GM12878 (cell line): Measurements from ENCODE around the gene RTF1. TPM values are rescaled to one million over a fixed set of nuclear protein-coding genes. Genes with fewer than 3 reads are reported as not detected.

ENCODE experiments used
- ATAC-seq: fragments of 200-7000 bp; cut with Tn5 transposase; 3 replicates; pipeline ENCODE4 v1.9.1; 2020; ENCODE audit warnings: mild to moderate bottlenecking, moderate library complexity
- BruUV-seq: library from RNA; stranded (reverse); fragments of 400-500 nt; replicated peaks from 2 replicates; lab custom pipeline; 2021; lab: Mats Ljungman, UMichigan
- CTCF ChIA-PET: fragments of 300-600 bp; sonication (Branson Sonifier 250); formaldehyde crosslinking; extraction: SDS; loops from one replicate; lab custom pipeline; 2021; ENCODE audit warnings: inconsistent platforms; lab: Yijun Ruan, JAX
- POLR2A ChIA-PET: fragments of 350-600 bp; formaldehyde crosslinking; extraction: SDS; loops from one replicate; lab custom pipeline; 2021; ENCODE audit warnings: inconsistent platforms; lab: Charles Lee
- RAD21 ChIA-PET: fragments of 300-600 bp; sonication (Branson Sonifier 250); formaldehyde crosslinking; loops from one replicate; lab custom pipeline; 2023; ENCODE audit warnings: antibody characterized with exemption; ENCODE audit not compliant: unreplicated experiment; lab: Charles Lee
- SMC1A ChIA-PET: fragments of 300-600 bp; sonication (Branson Sonifier 250); formaldehyde crosslinking; loops from one replicate; lab custom pipeline; 2023; ENCODE audit not compliant: unreplicated experiment, uncharacterized antibody; lab: Charles Lee
- DNase-seq: peaks from one replicate; pipeline ENCODE4 v3.0.0-alpha.2; 2011; ENCODE audit warnings: low read depth, low spot score
- FAIRE-seq: peaks from 3 replicates; lab custom pipeline; 2011; peaks lifted over from hg19 to GRCh38; lab: Jason Lieb, UNC
- H2AFZ ChIP-seq: 2 replicates; pipeline ENCODE4 v1.6.0; 2011; ENCODE audit warnings: low read depth, low read length, control low read depth; ENCODE audit not compliant: control insufficient read depth
- H3K27ac ChIP-seq: 2 replicates; pipeline ENCODE4 v1.5.1; 2011; ENCODE audit warnings: control low read depth; ENCODE audit not compliant: control insufficient read depth, insufficient read depth
- H3K27me3 ChIP-seq, 2 experiments: replicated peaks in 1 of 2; 2 replicates each; pipeline versions ENCODE4 v1.6.0 to v1.6.1; 2011; ENCODE audit warnings: low read length in 1 of 2; ENCODE audit not compliant: control insufficient read depth in 2 of 2, insufficient read depth in 2 of 2
- H3K36me3 ChIP-seq, 2 experiments: 2 replicates each; pipeline ENCODE4 v1.5.1; 2011; ENCODE audit warnings: low read length in 1 of 2; ENCODE audit not compliant: control insufficient read depth in 2 of 2, insufficient read depth in 2 of 2
- H3K4me1 ChIP-seq: 2 replicates; pipeline ENCODE4 v1.6.1; 2011; ENCODE audit warnings: mild to moderate bottlenecking, low read length, moderate library complexity, mixed read lengths; ENCODE audit not compliant: control insufficient read depth, insufficient read depth
- H3K4me2 ChIP-seq: 2 replicates; pipeline ENCODE4 v1.6.0; 2011; ENCODE audit warnings: control low read depth; ENCODE audit not compliant: control insufficient read depth, insufficient read depth
- H3K4me3 ChIP-seq: fragments of 200-600 bp; sonication (generic); 2 replicates; pipeline ENCODE4 v1.5.1; 2016
- H3K79me2 ChIP-seq: 2 replicates; pipeline ENCODE4 v1.6.0; 2011; ENCODE audit warnings: low read length; ENCODE audit not compliant: control insufficient read depth, insufficient read depth
- H3K9ac ChIP-seq: 2 replicates; pipeline ENCODE4 v1.8.0; 2011; ENCODE audit warnings: low read length, control low read depth, mixed read lengths; ENCODE audit not compliant: control insufficient read depth, insufficient read depth
- H3K9me3 ChIP-seq: replicated peaks from 3 replicates; pipeline ENCODE4 v1.5.1; 2011; ENCODE audit warnings: mild to moderate bottlenecking, low read length; ENCODE audit not compliant: control insufficient read depth, insufficient read depth
- H4K20me1 ChIP-seq: 2 replicates; pipeline ENCODE4 v1.6.0; 2011; ENCODE audit not compliant: control insufficient read depth, insufficient read depth
- CBFB ChIP-seq: IDR thresholded peaks from 2 replicates; pipeline ENCODE4 v1.6.1; 2016; ENCODE audit warnings: antibody characterized with exemption, low read depth
- CTCF ChIP-seq, 3 experiments: IDR thresholded peaks in 2 of 3; conservative IDR thresholded peaks in 1 of 3; 2 replicates each; pipeline ENCODE4 v1.5.1; 2011; ENCODE audit warnings: low read depth in 3 of 3, low read length in 3 of 3, mild to moderate bottlenecking in 3 of 3, control low read depth in 2 of 3, moderate library complexity in 2 of 3, inconsistent platforms in 1 of 3, mixed read lengths in 1 of 3; ENCODE audit not compliant: control insufficient read depth in 2 of 3, insufficient read depth in 1 of 3; ENCODE audit errors: extremely low read depth in 1 of 3
- CUX1 ChIP-seq: IDR thresholded peaks from 2 replicates; pipeline ENCODE4 v1.6.1; 2012; ENCODE audit warnings: improper control_type of control experiment, low read depth, low read length; ENCODE audit not compliant: insufficient replicate concordance
- EZH2 ChIP-seq: IDR thresholded peaks from 2 replicates; pipeline ENCODE4 v1.6.1; 2012; ENCODE audit warnings: low read depth, mild to moderate bottlenecking, control low read depth, inconsistent platforms, low read length, borderline replicate concordance; ENCODE audit not compliant: control insufficient read depth
- MLLT1 ChIP-seq: fragments of 450-650 bp; IDR thresholded peaks from 2 replicates; pipeline ENCODE4 v1.6.1; 2016; ENCODE audit warnings: mild to moderate bottlenecking
- NFYB ChIP-seq: IDR thresholded peaks from 2 replicates; pipeline ENCODE4 v1.6.1; 2011; ENCODE audit warnings: low read depth, mild to moderate bottlenecking, low read length, improper control_type of control experiment, moderate library complexity; ENCODE audit not compliant: insufficient read depth
- POLR2A ChIP-seq: IDR thresholded peaks from 2 replicates; pipeline ENCODE4 v1.6.1; 2011; ENCODE audit warnings: low read depth, mild to moderate bottlenecking, low read length
- RAD51 ChIP-seq: fragments of 450-650 bp; IDR thresholded peaks from 2 replicates; pipeline ENCODE4 v1.6.1; 2016; ENCODE audit warnings: moderate library complexity, mild to moderate bottlenecking, inconsistent platforms
- SIX5 ChIP-seq: IDR thresholded peaks from 2 replicates; pipeline ENCODE4 v1.6.1; 2011; ENCODE audit warnings: mild to moderate bottlenecking, low read depth, low read length, moderate library complexity; ENCODE audit not compliant: severe bottlenecking
- SMC3 ChIP-seq: IDR thresholded peaks from 2 replicates; pipeline ENCODE4 v1.6.1; 2011; ENCODE audit warnings: low read length, improper control_type of control experiment, borderline replicate concordance
- SPI1 ChIP-seq: IDR thresholded peaks from 2 replicates; pipeline ENCODE4 v1.6.1; 2011; ENCODE audit warnings: low read depth, mild to moderate bottlenecking, low read length, moderate library complexity, borderline replicate concordance; ENCODE audit not compliant: insufficient read depth
- SUPT20H ChIP-seq: IDR thresholded peaks from 2 replicates; pipeline ENCODE4 v1.6.1; 2011; ENCODE audit warnings: low read depth, mild to moderate bottlenecking, low read length, moderate library complexity, borderline replicate concordance; ENCODE audit not compliant: control insufficient read depth
- TAF1 ChIP-seq: IDR thresholded peaks from 2 replicates; pipeline ENCODE4 v1.6.1; 2011; ENCODE audit warnings: mild to moderate bottlenecking, low read depth, low read length, borderline replicate concordance
- YBX1 ChIP-seq: fragments of 450-650 bp; IDR thresholded peaks from 2 replicates; pipeline ENCODE4 v1.6.1; 2016; ENCODE audit warnings: antibody characterized with exemption
- ZNF217 ChIP-seq: fragments of 450-650 bp; IDR thresholded peaks from 2 replicates; pipeline ENCODE4 v1.6.1; 2017; ENCODE audit warnings: antibody characterized with exemption, mild to moderate bottlenecking
- ZNF274 ChIP-seq: IDR thresholded peaks from one replicate; pipeline ENCODE4 v1.8.0; 2011; ENCODE audit not compliant: insufficient read length, insufficient read depth
- WGBS: methylation state at CpG from one replicate; pipeline ENCODE4 v1.1.6; 2016; ENCODE audit warnings: low lambda C conversion rate; ENCODE audit not compliant: insufficient replicate concordance, insufficient coverage; ENCODE audit errors: missing lambda C conversion rate; 5-methylcytosine and 5-hydroxymethylcytosine counted together
- in situ Hi-C: fragments of 300-500 bp; cut with MboI; formaldehyde crosslinking; loops from 9 replicates; pipeline ENCODE4 v1.14.3; 2018; ENCODE audit warnings: mixed read lengths
- intact Hi-C: fragments of 100-400 bp; cut with micrococcal nuclease; formaldehyde crosslinking; loops from one replicate; pipeline ENCODE4 v1.14.2; 2022; ENCODE audit not compliant: unreplicated experiment
- polyA plus RNA-seq, 11 experiments: library from polyadenylated mRNA; depleted of rRNA in 4 of 11; unstranded in 6 of 11; stranded (reverse) in 5 of 11; fragments of >200 nt; fragmentation: Nextera tagmentation in 4 of 11; fragmentation: Illumina TruSeq in 1 of 11; extraction: Ambion mirVana in 4 of 11; extraction: Trizol in 1 of 11; gene quantifications; 1 replicate in 1 of 11; 2 replicates in 10 of 11; pipeline versions ENCODE4 v1.2.1 to v1.2.3, GENCODE V29; 2011 to 2016; ENCODE audit warnings: inconsistent platforms in 2 of 11, missing spikeins in 2 of 11, low read depth in 1 of 11
- total RNA-seq, 4 experiments: library from RNA; depleted of rRNA in 3 of 4; stranded (reverse); fragments of >200 nt in 3 of 4; fragmentation: Illumina TruSeq in 1 of 4; extraction: Trizol in 1 of 4; gene quantifications; 2 replicates each; pipeline versions ENCODE4 v1.2.1 to v1.2.3, GENCODE V29; 2013 to 2021

The RTF1 gene
- total and polyA plus RNA-seq, 10 of the 15 experiments (the other 5 are each of a cell fraction or from before 2014, with no cell fraction given), result 7.2 to 67.9 (median 32.3) TPM

- TF ChIP-seq MLLT1, result no peak
- no peak for TF ChIP-seq TAF1
- no peak for TF ChIP-seq ZNF274
- TF ChIP-seq SIX5, result no peak
These were observed 29.2 kb upstream of the RTF1 start (continued) for GRCh38 chr15:41387646-41388045.

GRCh38 chr15:41392659-41393058 lies 24.2 kb upstream of the RTF1 start:
- in situ Hi-C loops, result no loop called here
- Histone ChIP-seq H3K27ac (no peak overlapping the region), H3K9ac (no peak overlapping the region), H3K9me3 (no peaks in the 10 kb centered on the region), H3K79me2 (no peaks in the 10 kb centered on the region), H3K36me3 (peaks cover 0 to 12% of the 10 kb centered on the region in 2 experiments; a peak in 1 of 4 replicates), H2AFZ (no peak overlapping the region), H3K4me2 (no peak overlapping the region), H3K27me3 (no peaks in the 10 kb centered on the region), H3K4me1 (peaks cover 4% of the 10 kb centered on the region; the same call in 1 of the 2 replicates), H4K20me1 (no peaks in the 10 kb centered on the region), H3K4me3 (no peak overlapping the region)
- FAIRE-seq (no peak), ATAC-seq (no peak), DNase-seq (no peak)
- 96% methylated on average over 2 of the region's 2 CpGs for WGBS
- ChIA-PET CTCF (no interaction called here), RAD21 (interaction anchor here (0.6 kb wide), 1 partner anchor 19 kb away, joined by 3 read pairs; no protein-coding TSS in a partner anchor), POLR2A (no interaction called here), SMC1A (interaction anchor here (0.6 kb wide), 1 partner anchor 586 kb away, joined by 4 read pairs; no protein-coding TSS in a partner anchor)
- intact Hi-C loops, result no loop called here
- no TSS peak for BruUV-seq
- no peak for TF ChIP-seq POLR2A
- no peak for TF ChIP-seq SPI1
- TF ChIP-seq CUX1, result no peak
- TF ChIP-seq NFYB, result no peak
- no peak for TF ChIP-seq SUPT20H
- no peak for TF ChIP-seq CBFB
- no peak for TF ChIP-seq EZH2
- no peak for TF ChIP-seq ZNF217
- no peak for TF ChIP-seq CTCF (IDR thresholded peaks at IDR 0.05 in 2 of 3, conservative IDR thresholded peaks at IDR 0.05 in 1 of 3; ENCODE audit: control insufficient read depth in 2 of 3, extremely low read depth in 1 of 3, insufficient read depth in 1 of 3, low read depth in 3 of 3, low read length in 3 of 3)
- TF ChIP-seq RAD51, result no peak
- no peak for TF ChIP-seq YBX1
- no peak for TF ChIP-seq SMC3
